ENCODE data around the gene HNRNPR.

GRCh38 chr1:23393706-23394105 is 49.6 kb upstream of the HNRNPR start:
- TF ChIP-seq CTCF (conservative IDR thresholded peaks at IDR 0.05; ENCODE audit: low read depth, low read length) (no peak), EZH2 (IDR thresholded peaks at IDR 0.05; ENCODE audit: borderline replicate concordance, low read depth, low read length, poor library complexity, severe bottlenecking) (no peak)
